CD4-positive, alpha-beta T cell treated with Interleukin-6 at 100 ng/mL for 8 hours (primary cell): ENCODE measurements around the gene RBM17.
"Not testable (repeated sequence)": the region's sequence is repeated elsewhere in the genome, so short reads cannot be mapped to it uniquely, and the experiment has no call there.

ENCODE experiments used
- DNase-seq: peaks from one replicate; pipeline ENCODE4 v3.0.0-alpha.2; 2020; ENCODE audit warnings: mixed read lengths, low spot score

RBM17 gene

DNA sequence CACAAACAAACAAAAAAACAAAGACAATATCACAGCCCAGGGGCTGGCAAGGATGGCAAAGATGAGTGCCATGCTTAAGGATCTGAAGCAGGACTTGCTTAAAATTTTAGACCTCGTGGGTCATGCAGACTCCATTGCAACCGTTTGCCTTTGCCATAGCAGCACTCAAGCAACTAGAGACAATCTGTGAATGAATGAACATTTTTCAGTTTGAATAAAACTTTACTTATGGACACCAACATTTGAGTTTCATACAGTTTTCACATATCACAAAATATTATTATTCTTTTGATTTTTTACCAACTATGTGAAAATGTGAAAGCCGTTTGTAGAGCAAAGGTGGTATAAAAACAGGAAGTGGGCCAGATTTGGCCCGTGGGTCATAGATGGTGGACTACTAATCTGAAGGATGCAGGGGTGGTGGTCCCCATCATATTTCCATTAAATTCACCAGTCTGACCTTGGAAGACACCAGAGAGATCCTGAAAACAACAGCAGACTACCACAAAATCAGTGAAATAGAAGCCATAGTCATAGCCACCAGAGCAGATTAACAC lies 8.3 kb upstream of the RBM17 start:
- DNase-seq: no peak

DNA sequence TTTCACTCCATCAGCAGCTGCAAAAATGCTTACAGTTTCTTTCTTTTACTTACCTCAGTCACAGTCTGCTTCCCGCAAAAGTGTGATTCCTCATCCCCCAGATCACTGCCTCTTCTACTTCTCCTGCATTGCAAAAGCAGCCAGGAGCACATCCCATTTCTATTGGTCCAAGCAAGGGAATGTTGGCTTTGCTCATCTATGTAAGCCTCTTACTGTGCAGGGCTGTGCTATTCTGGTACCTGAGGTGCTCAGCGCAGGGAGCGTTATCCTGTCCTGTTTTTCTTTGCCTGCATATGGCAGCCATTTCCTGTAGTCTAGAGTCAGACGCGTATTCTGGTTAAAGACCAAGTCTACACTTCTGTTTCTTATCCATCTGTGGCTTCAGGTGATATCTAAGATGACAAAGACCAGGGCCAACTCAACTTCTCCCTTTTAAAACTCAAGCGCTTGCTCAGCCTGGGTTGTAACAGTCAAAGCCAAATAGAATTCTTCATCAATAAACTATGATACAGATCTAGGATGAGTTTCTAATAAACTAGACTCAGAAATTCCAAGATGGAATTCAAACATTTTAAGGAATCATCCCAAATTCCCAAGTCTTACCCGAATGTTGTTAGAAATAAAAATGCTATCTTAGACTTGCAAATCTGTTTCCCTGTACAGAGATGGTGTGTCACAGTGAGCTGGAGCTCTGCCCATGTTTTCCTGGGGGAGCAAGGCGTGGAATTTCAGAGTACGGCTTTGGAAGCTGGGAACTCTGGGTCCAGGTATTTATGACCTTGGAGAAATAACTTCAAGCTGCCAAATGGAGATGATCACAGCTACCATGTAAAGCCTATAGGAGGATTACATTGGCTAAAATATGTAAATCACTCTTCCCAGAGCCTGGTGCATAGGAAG lies 6.1 kb upstream of the RBM17 start:
- no peak for DNase-seq

DNA sequence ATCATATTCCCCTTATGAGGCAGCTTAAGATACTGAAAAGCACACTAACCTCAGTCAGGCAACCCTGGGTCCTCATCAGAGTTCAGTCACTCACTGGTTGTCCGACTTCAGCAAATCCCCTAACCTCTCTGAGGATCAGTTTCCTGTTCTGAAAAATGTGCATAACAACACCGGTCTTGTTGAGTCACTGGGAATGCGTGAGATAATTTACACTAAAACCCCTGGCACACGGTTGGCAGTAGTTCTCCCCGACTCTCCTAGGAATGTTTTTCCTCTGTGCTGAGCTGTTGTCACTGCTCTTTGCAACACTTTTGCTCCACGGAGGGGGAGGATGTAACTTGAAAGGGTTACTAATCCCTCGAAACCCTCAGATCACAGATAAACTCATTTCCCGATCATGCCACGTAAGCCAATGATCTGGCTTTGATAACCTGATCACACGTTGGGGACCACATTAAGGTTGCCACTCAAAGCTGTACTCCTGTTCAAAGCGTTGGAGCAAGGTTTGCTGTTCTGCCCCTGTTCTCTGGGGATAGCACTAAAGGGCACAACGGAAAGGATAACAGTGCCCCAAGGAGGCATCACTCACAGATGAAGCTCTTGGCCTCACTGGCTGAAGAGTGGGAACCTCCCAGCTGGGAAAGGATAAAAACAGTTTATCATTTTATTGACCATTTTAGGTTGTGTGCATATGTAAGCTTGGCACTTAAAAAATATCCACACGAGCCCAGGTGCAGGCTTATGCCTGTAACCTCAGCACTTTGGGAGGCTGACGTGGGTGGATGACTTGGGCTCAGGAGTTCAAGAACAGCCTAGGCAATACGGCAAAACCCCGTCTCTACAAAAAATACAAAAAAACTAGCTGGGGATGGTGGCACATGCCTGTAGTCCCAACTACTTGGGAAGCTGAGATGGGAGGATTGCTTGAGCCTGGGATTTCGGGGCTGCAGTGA lies 5.0 kb upstream of the RBM17 start:
- DNase-seq: peak; percentile 61

DNA sequence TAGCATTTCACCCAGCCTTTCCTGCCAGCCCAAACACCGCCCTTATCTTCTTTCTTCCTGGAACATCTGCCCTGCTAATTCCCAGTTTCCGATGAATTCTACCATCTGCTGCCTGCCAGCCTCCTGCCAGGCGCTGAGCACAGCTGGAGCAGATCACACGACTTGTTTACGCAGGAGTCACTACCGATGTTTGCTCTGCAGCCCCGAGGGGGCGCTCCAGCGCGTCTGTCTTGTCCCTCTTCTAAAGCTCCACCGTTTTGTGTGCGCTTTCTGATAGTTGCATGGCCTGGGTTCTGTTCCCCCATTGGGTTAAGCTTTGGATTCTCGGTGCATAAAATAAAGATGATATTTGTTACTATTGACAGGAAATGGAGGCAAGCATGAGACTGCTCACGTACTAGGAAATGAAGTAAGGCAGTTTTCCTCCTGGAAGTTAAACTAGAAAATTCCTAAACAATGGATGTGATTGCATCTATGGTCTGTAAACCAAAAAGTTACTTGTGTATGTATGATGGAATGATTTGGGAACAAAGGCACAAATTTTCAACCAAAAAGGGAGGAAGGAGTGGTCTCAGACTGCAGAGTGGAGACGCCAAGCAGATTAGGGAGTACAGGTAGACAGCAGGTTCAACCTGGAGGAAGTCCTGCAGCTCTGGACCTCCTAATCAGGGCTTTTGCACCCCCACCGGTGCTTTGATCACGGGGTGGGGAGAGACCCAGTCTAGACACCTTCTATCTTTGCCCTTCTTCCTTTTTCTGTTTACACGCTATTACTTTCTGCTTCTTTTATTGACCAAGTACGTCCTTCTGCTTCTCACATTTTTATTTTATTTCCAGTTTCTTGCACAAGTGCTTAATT lies 2.2 kb upstream of the RBM17 start:
- DNase-seq: peak; percentile 88

DNA sequence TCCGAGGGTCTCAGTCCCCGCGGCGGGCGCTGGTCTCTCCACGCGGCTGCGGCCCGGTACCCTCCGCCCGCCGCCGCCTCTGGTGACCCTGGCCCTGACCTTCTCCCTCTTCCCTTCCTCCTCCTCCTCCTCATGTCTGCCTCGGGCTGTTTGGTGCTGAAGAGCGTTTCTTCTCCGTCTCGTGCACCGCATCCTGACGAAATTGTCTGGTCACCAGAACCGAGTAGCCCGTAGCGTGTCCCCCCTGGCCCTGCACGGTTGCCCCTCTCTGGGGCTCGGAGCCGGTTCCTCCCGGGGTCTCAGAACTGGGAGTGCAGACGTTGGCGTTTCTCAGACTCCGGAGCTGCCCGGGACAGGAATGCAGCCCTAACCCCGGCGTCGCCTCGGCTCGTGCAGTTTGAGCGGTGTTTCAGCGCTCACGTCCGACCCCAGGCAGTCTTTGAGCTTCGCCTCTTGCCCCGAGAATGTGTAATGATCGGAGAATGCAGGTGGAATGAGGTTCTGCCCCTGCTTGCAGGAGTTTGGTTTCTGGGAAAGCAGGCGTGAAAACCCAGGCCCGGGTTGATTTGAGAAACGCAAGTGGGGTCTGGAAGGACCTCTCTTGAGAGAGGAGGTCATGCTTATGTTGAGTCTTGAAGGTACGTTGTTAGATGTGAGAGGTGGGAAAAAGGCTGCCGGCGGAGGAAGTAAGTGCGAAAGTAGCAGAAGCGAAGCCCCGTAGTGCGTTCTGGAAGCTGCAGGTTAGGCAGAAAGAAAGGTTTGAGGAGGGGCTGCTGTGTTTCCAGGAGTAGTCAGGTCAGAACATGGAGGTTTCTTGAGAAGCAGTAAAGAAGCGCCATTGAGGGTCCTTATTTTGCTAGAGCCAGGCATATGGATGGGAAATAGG lies 743 bp downstream of the RBM17 start:
- peak; percentile 11 for DNase-seq

DNA sequence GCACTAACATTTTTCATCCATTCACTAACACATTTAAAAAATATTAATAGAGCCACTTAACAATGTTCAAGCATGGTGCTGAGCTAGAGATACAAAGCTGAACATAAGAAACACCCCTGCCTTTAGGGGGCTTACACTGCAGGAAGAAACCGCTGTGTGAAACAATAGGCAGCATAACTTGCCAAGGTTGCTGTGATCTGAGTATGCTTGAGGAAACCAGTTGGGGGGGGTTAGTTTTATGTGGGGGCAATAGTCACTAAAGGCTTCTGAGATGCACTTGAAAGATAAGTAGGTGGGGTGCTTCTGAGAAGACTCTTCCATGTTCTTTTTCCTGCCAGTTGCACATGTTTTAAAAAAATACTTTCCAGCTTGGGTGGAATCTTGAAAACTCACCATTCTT lies 2.8 kb downstream of the RBM17 start:
- no peak for DNase-seq

DNA sequence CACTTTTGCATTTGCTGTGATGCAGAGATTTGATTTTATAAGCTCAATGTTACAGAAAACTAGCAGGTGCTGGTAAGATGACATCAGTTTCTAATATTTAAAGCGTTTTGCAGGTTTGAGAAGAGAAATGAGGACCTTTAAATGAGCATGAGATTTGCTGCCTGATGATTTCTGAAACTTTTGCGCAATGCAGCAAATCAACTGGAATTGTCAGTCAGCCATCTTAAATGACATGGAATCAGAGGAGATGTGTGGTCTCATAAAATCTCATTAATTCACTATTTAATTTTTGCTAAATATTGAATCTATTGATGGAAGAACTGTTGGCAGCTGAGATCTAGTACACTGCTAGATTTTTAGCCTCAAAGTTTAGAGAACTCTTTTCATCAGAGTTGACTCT lies 3.9 kb downstream of the RBM17 start:
- DNase-seq: no peak

DNA sequence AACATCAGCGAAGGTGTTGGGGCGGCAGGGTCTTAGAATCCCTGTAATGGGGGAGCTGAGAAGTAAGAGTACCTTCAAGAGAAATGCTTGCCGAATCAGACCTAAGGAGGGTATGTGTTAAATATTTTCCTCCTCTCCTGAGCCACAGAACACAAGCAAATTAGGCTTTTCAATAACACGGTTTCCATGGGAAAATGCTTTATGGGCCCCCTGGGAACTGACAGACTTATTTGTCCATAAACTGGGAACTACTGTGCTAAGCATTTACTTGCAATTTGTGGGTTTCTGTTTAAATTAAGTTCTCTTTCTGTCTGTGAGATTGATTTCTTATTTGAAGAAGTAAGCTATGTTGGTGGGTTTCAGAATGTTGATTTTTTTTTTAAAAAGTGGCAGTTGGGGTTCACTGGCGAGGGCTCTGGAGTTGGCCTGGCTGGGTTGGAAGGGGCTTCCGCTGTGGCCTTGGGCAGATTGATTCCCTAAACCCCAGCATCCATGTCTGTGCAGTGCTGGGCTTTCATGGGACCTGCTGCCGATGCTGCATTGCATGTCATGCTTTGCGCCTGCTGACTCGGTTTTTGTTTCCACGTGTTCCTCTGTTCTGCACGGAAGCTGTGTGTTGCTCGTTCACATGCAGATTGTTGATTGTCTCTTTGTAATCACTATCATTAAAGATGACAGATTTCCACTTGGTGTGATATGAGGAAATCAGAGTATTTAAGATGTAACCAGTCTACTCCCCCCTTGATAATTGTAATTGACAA lies 7.2 kb downstream of the RBM17 start:
- no peak for DNase-seq

DNA sequence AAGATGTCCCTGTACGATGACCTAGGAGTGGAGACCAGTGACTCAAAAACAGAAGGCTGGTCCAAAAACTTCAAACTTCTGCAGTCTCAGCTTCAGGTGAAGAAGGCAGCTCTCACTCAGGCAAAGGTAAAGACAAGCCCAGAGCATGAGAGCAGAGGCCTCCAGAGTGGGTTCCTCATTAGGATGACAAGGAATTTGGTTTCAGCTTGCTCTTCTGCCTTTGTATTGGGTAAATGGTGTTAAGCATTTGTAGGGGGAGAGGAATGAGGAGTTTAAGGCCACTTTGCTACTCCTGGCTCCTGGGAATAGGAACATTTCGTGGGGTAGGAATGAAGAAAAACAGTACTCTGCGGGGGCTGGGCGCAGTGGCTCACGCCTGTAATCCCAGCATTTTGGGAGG lies 8.2 kb downstream of the RBM17 start:
- no peak for DNase-seq

DNA sequence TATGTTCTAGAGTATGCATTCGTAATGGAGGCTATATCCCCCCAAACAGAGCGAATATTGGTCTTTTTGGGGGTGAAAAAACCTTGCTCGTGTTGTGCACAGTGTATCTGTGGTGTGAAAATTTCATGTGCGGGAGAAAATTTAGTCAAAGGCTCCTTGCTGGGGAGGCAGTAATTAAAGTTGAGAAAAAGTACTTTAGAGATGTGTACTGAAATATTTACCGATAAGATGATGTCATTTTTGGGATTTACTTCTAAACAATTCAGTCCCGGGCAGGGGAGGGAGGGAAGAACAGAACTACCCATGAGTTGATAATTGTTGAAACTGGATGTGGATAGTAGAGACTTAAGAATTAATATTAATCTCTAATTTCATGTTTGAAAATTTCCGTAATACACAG lies 9.3 kb downstream of the RBM17 start:
- no peak for DNase-seq

DNA sequence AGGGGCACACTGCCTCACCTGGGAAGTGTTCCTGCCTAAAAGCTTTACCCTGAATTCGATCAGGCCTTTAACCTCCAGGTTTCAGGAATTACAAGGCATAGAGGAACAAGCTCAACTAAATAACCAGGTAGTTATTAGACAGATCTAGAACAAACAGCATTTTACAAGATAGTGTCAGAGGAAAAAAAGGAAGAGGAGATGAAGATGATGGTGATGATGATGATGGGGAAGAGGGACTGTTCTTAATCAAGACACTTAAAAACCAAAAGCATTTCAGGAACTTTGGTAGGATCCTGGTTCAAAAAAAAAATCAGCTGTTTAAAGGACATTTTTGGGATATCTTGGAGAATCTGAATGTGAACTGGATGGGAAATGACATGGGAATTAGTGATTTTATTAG lies 11.5 kb downstream of the RBM17 start:
- no peak for DNase-seq

DNA sequence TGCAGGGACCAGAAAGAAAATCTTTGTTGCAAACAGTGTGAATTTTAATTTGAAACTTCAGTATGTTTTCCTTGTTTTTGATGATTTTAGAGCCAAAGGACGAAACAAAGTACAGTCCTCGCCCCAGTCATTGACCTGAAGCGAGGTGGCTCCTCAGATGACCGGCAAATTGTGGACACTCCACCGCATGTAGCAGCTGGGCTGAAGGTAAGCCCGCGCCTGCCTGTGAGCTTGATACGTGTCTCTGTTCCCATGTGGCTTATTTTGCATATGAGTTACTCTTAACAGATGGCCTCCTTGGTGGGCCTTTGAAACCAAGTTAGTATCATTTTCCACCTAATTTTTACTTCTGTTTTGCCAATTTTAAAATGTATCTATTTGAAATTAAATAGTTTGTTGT lies 12.3 kb downstream of the RBM17 start:
- no peak for DNase-seq

DNA sequence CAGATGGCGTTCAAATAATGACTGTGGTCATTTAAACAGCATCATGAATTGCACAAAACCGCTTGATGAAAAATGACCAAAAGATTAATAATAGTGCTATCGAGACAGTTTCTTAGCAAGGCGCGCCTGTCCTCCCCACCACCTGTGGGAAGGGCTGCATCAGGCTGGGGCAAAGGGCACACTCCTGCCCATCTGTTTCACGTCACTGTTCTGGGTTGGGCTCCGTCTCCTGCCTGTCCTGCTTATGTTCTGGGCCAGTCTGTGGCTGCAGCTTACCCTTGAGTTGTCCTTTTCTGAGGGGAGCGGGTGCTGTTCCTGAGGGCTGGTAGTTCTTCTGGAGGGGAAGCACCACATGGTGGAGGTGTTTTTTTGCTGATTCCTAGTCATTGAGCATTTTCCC lies 13.3 kb downstream of the RBM17 start:
- no peak for DNase-seq

DNA sequence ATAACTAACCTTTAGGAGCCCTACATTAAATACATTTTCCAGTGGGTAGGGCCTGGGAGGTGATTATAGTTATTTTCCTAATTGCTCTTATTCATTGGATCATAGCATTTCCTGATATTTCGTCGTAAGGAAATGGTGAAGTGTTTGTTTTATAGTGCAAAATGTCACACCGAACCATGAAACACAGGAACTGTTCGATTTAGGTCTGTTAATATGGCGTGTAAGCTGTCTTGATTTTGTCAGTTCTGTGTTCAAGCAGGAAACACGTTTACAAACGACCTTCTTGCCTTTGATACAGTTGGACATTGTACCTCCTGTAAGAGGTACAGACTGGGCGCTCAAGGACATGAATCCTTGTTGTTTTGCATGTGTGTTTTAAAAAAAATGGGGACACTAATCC lies 14.8 kb downstream of the RBM17 start:
- DNase-seq: no peak

DNA sequence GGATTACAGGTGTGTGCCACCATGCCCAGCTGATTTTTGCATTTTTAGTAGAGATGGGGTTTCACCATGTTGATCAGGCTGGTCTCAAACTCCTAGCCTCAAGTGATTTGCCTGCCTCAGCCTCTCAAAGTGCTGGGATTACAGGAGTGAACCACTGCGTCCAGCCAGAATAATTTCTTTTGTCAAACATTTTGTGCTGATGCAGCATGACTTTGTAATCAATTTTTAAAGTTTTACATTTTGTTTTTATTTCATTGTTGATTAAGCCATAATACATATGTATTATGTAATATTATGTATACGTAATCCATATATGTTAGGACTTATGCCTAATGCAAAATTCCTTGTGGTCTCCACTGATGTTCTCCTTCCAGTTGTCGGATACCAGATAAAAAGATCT lies 18.8 kb downstream of the RBM17 start:
- not testable (repeated sequence) for DNase-seq

DNA sequence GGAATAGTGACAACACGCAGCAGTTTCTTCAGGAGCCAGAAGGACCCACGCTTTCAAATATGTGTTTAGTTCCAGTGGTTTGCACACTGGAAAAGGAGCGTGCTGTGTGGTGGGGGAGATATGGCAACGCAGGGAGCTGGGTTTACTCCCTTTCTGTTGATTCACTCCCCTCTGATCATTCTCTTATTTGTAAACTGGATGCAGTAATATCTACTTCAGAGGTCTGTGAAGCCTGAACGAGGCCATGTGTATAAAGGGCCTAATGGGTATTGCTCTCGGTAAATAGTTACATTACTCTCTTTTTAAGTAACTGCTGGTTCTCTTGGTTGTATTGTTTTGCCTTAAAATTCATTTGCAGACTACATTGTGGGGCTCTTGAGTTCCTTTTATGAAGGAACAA lies 19.2 kb downstream of the RBM17 start:
- DNase-seq: no peak

DNA sequence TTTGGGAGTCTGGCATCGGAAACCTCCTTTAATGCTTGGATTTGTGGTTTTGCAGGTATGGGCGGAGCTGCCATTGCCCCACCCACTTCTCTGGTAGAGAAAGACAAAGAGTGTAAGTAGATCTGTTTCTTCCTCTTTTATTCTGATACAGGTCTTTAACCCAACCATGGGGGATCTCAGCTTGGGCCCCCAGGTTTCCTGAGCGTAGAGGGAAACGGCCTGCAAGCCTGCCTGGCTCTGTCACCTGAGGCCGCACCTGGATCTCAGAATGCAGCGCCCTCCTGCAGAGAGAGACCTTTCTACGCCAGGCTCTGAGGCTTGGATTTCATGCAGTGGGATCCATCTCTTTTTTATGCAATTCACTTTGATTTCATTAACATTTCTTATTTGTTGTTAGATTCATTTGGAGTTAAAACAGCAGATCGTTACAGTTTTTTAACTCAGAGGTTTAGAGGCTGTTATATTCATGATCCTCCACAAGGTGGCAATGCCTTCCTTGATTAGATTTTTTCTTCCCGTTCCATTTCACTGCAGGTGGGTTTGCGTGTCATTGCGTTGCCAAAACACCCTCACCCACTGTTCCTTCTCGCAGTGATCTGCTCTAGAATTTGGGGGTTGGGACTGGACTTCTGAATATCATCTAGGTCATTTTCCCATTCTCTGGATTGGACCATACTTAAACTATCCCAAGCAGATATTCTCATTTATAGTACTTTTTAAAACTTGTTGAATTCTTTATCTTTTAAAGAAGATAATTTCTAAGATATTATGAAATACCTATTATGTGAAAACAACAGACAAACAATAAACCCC lies 20.0 kb downstream of the RBM17 start:
- DNase-seq: peak; percentile 57

DNA sequence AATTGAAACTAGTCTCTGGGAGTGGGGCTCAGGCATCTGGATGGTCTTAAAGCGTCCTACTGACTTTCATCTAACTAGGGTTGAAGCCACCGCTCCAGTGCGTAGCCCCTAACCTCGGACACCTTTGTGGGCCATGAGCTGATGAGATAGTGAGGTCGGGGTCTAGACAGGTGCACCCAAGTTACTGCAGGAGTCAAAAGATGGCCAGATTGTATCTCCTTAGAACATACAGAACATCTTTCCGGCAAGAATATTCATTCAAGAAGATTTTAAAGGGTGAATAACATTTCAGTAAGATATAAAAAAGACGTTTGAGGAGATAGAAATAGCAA lies 20.6 kb downstream of the RBM17 start:
- no peak for DNase-seq

DNA sequence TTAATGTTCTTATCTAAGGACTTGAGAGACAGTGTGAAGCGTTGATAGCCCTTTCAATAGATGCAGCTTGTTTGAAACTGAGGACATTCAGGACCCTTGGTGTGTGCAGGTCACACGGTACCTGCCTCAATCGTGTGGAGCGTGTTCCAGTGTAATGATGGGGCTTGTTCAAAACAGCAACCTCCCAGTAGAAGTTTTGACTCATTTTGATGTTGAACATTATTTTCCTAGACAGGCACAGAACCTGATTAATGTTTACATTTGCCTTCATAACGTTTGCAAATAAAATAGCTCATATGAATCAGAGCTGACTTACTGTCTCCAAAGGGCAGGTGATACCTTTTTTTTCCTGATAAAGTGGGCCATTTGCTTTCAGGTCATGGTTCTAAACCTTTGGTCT lies 21.3 kb downstream of the RBM17 start:
- no peak for DNase-seq
